GM18508 (cell line): ENCODE results near the gene ANLN.
"Not testable (repeated sequence)": the region's sequence is repeated elsewhere in the genome, so short reads cannot be mapped to it uniquely, and the experiment has no call there.

ENCODE experiments used
- ATAC-seq: cut with Tn5 transposase; IDR thresholded peaks from one replicate; pipeline ENCODE4 v1.9.1; 2021; ENCODE audit warnings: moderate number of reproducible peaks; ENCODE audit not compliant: insufficient read depth, unreplicated experiment

ANLN gene

GRCh38 chr7:36378555-36378954 lies 11.1 kb upstream of the ANLN start:
- not testable (repeated sequence) for ATAC-seq

DNA sequence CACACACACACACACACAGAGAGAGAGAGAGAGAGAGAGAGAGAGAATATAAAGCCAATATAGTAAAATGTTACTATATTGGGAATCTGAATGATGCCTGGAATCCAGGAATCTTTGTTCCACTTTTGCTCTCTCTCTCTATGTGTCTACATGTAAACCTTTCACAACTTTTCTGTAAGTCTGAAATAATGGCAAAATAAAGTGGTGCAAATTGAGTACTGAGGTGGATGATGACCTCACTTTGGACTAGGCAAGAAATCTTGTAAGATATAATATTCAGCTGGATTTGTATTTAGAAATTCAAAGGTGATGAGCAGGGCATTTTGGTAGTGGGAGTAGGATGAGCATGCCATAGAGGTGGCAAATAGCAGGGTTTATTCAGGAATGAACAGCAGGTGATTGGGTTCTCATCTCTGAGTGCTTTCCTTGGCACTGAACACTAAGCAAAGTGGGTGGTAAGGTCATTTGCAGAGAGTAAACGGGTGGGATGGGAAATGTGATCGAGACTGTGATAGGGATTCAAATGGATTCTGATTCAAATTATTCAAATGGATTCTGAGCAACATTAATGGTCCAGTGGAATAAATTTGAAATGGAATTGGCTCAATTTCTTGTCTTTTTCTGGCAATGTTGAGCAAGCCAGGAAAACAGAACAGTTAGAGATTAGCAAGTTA lies 9.7 kb upstream of the ANLN start:
- no peak for ATAC-seq

- no peak for ATAC-seq
These were observed 8.6 kb upstream of the ANLN start for GRCh38 chr7:36381056-36381455.

GRCh38 chr7:36383284-36383683 lies 6.4 kb upstream of the ANLN start:
- ATAC-seq: not testable (repeated sequence)

DNA sequence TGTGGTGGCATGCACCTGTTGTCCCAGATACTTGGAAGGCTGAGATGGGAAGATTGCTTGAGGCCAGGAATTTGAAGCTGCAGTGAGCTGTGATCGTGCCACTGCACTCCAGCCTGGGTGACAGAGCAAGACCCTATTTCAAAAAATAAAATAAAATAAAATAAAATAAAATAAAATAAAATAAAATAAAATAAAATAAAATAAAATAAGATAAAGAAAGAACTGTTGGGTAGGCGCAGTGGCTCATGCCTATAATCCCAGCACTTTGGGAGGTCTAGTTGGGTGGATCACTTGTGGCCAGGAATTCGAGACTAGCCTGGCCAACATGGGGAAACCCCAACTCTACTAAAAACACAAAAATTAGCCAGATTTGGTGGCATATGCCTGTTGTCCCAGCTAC lies 4.0 kb upstream of the ANLN start:
- ATAC-seq: not testable (repeated sequence)

GRCh38 chr7:36387435-36388231 lies 2.0 kb upstream of the ANLN start:
- ATAC-seq: no peak

- no peak for ATAC-seq
These were observed 1.2 kb upstream of the ANLN start for GRCh38 chr7:36388423-36388822.

DNA sequence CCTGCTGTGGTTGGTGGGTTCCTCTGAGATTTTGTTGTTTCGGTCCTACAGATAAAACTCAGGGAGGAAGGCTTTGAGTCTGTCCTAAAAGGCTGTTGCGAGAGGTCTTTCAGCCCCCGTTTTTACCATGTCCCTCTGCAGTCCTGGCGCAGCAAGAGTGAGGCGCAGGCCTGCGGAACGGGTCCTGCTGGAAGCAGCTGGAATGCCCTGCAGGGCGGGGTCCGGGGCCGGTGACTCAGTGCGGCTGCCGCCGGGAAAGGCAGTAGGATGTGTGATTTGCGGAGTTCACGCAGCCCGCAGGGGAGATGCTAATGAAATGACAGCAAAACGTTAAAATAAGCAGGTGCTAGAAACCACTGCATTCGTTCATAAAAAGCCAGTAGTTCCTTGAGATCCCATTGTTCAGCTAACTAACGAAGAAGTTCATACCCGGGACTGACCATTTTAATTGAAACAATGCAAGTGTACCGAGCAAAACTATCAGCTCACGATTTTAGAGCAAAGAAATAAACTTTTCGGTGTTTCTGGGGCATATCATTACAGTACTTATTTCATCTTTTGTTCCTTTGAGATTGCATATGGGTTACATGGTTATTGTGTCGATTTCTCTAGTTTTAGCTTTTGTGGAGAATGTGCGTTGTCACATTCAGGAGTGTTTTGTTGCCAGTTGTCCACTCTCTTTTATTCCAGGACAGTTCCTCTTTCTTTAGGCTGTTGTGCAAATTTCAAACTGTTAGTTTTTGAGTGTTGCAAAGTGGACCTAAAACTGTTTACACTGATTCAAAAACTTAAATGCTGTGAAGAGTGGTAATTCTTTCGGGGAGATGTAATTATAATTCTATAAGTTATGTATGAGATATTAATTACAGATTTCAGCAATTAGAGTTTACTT lies 783 bp downstream of the ANLN start:
- ATAC-seq: peak; percentile 10

GRCh38 chr7:36391436-36392198 lies 2.0 kb downstream of the ANLN start:
- ATAC-seq: peak; percentile 39

GRCh38 chr7:36393826-36394225 lies 4.2 kb downstream of the ANLN start:
- no peak for ATAC-seq

DNA sequence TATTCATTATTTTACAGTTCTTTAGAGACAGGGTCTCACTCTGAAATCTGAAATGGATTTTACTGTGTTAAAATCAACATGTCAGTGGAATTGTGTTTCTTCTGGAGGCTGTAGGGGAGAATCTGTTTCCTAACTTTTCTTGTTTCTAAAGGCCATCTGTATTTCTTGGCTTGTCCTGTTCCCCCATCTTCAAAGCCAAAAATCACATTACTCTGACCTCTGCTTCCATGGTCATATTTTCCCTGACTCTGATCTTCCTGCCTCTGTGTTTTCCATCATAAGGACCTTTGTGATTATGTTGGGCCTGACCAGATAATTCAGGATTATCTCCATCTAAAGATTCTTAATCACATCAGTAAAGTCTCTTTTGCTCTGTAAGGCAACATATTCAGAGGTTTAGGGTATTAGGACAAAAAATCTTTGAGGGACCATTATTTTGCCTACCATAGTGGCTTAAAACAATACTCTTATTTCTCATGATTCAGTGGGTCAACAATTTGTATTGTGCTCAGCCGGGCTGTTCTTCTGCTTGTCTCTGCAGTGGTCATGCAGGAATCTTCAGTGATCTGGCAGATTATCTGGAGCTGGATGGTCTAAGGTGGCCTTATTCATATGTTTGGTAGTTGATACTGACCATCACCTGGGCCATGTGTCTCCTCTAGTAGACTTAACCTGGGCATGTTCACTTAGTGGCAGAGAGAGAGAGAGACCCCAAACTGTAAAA lies 5.7 kb downstream of the ANLN start:
- no peak for ATAC-seq

GRCh38 chr7:36396150-36396549 lies 6.5 kb downstream of the ANLN start:
- ATAC-seq: no peak

- no peak for ATAC-seq
These were observed 10.4 kb downstream of the ANLN start for GRCh38 chr7:36400036-36400435.

GRCh38 chr7:36400606-36401005 lies 10.9 kb downstream of the ANLN start:
- ATAC-seq: no peak

- no peak for ATAC-seq
These were observed 13.8 kb downstream of the ANLN start for GRCh38 chr7:36403452-36403851.

DNA sequence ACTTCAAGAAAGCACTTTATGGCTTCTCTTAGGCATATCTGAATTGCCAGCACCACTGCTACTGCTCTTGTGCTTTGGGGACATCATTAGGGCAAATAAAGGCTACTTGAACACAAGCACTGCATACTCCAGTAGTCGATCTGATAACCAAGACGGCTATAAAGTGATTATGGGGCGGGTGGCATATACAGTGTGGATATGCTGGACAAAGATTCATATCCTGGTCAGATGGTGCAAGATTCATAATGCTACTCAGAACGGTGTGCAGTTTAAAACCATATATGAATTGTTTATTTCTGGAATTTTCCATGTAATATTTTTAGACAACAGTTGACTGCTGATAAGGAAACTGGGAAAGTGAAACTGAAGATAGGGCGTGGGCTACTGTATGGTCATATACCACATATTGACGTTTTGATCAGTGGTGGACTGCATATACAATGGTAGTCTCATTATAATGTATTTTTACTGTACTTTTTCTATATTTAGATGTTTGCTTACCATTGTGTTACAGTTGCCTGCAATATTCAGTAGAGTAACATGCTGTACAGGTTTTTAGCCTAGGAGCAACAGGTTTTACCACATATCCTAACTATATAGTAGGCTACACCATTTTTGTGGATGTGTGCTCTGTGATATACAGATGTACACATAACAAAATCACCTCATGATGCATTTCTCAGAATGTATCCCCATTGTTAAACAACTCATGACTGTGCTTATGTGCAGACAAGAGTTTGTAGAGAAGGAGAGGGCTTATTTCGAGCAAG lies 15.2 kb downstream of the ANLN start:
- ATAC-seq: no peak

- ATAC-seq: no peak
These were observed 15.7 kb downstream of the ANLN start for GRCh38 chr7:36405409-36405803.

DNA sequence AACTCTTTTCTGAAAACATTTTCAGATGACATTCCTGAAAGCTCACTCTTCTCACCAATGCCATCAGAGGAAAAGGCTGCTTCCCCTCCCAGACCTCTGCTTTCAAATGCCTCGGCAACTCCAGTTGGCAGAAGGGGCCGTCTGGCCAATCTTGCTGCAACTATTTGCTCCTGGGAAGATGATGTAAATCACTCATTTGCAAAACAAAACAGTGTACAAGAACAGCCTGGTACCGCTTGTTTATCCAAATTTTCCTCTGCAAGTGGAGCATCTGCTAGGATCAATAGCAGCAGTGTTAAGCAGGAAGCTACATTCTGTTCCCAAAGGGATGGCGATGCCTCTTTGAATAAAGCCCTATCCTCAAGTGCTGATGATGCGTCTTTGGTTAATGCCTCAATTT lies 16.5 kb downstream of the ANLN start:
- no peak for ATAC-seq
